HG03097 (cell line): Measurements from ENCODE around the gene PATE2.

Source experiments
- ATAC-seq: cut with Tn5 transposase; IDR thresholded peaks from one replicate; pipeline ENCODE4 v1.9.1; 2021; ENCODE audit not compliant: unreplicated experiment, low FRiP score

The PATE2 gene

DNA sequence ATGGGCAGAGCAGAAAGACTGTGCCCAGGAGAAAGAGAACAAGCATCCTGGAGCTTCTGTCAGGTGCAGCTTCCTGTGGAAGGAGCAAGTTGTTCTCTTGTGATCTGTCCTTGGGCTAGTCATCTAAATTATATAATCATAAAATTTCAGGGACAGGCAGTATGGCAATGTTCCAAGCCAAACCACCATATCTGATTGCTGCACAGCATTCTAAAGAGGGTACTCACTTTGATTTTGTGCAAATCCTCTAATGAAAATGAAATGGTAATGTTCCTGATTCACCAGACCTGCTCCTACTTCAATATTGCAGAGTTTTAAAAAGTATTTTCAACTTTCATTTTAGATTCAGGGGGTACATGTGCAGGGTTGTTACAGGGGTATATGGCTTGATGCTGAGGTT is at the start of gene PATE2:
PATE2 (minus strand) TSS at position 101 of the 400 bp plus-strand sequence; CDS start at position 46, 55 bp downstream.
- ATAC-seq: no peak

DNA sequence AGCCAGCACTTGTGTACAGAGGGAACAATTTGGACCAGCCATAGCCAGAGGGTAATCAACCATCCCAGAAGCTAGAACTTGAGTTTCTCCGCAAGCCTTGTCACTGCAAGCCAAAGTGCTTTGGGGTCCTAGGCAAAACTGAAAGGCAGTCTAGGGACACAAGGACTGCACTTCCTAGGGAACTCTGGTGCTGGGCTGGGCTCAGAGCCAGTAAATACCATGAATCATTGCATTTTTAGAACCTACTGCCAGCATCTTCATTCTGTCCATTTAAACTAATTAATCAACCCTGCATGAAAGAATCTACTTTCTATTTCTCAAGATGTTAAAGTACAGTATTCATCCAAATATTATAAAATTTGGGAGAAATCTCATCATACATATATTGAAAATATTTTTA is 29.3 kb upstream of the PATE2 start:
- ATAC-seq: no peak

DNA sequence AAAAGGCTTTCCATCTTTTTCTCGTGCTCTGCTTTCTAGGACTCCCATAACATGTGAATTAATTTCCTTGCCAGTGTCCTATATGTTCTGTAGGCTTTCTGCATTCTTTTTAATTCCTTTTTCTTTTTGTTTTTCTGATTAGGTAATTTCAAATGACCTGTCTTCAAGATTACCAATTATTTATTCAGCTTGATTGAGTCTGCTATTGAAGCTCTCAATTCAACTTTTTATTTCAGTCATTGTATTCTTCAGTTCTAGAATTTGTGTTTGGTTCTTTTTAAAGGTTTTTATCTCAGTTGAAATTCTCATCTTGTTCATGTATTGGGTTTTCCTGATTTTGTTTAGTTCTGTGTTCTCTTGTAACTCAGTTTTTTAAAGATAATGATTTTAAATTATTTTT is 23.8 kb upstream of the PATE2 start:
- ATAC-seq: no peak

- ATAC-seq: no peak
Observed at GRCh38 chr11:125799808-125800207, 21.2 kb upstream of the PATE2 start.

DNA sequence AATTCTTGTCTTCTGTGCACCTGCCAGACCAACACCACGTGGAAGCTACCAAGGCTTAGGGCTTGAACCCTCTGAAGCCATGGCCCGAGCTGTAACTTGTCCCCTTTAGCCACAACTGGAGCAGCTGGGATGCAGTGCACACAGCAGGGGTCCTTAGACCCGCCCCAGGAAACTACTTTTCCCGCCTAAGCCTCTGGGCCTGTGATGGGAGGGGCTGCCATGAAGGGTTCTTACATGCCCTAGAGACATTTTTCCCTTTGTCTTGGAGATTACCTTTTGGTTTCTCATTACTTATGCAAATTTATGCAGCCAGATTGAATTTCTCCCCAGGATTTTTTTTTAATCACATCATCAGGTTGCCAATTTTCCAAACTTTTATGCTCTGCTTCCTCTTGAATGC is 19.0 kb upstream of the PATE2 start:
- no peak for ATAC-seq

GRCh38 chr11:125790825-125791224 is 12.2 kb upstream of the PATE2 start:
- ATAC-seq: no peak

DNA sequence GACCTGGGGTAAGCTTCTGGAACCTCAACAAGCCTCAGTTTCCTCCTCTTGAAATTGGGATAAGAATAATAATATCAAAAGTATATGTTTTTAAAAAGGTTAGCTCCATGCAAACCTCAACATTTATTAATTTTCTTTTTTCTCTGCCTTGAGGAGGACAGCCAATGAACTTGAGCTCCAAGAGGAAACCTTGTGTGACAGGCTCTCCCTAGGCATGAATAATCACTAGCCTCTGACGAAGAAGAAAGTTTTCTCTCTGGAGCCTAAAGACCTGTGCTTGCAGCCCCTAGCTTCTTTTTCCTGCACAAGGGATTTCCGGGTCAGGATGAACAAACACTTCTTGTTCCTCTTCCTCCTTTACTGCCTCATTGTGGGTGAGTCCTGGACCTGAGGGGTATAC is 9.2 kb upstream of the PATE2 start, which contains the start of gene PATE3:
PATE3 (plus strand) TSS at position 301 of the 400 bp plus-strand sequence; CDS start at position 326, 25 bp downstream.
- no peak for ATAC-seq

DNA sequence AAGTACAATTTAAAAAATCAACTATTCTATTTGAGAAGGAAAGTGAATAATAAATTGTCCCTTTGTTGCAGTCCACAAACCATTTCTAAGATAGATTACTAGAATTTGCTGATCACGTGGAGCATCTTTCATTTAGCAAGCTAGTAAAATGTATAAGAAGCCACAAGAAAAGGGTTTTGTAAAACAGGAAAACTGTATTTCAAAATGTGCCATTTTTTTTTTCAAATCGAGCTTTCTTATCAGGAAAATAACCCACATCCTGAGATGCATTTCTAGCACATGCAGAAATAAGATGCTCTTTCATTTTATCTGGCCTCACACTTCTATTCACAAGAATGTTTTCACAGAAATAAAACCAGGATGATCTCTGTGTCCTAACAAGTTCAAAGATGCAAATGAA is 6.0 kb upstream of the PATE2 start:
- ATAC-seq: no peak

DNA sequence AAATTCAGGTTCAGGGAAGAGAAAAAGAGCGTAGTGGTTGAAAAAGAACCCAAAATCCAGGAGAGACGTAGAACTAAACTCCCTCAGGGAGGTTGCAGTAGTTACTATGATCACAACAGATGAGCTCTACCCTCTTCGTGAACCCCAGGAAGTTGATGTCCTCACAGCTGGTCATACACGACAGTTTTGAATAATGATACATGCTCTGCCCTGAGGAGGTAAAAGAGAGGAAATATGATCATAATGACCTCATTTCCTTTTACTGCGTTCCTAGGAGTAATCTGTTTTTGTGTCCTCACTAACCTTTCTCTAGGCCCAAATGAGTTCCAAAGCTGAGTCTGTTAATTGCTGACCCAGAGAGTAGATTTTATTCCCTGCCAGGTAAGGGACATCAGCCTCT is 1.3 kb downstream of the PATE2 start:
- ATAC-seq: no peak

DNA sequence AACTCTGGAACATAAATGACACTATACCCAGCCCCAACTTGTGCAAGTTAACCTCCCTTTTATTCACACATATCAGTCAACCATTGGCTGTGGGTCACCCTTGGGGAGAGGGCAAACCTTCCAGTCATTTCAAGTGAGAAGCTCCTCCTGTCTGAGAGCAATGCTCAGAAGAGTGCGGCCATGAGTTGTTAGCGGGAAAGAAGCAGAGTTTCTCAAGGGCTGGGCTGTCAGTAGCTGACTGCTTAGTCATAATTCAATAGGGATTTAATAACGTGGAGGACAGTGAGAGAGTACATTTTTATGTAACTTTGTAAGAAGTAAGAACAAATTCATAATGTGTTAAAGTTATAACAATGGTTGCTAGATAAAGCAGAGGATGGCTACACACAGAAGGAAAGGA is 5.1 kb downstream of the PATE2 start:
- ATAC-seq: no peak

- ATAC-seq: no peak
Observed at GRCh38 chr11:125772834-125773505, 5.7 kb downstream of the PATE2 start.

GRCh38 chr11:125770583-125770982 is 8.0 kb downstream of the PATE2 start:
- ATAC-seq: no peak

GRCh38 chr11:125768336-125769046 is 10.1 kb downstream of the PATE2 start:
- no peak for ATAC-seq

GRCh38 chr11:125766251-125766650 is 12.4 kb downstream of the PATE2 start:
- ATAC-seq: no peak

GRCh38 chr11:125763483-125763882 is 15.1 kb downstream of the PATE2 start:
- no peak for ATAC-seq

- ATAC-seq: no peak
Observed at GRCh38 chr11:125762445-125762844, 16.2 kb downstream of the PATE2 start.

DNA sequence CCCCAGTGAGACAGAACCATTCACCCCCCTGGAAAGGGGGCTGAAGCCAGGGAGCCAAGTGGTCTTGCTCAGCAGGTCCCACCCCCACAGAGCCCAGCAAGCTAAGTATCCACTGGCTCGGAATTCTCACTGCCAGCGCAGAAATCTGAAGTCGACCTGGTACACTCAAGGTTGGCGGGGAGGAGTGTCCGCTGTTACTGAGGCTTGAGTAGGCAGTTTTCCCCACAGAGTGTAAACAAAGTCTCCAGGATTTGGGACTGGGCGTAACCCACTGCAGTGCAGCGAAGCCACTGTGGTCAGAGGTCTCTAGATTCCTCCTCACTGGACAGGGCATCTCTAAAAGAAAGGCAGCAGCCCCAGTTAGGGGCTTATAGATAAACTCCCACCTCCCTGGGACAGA is 22.6 kb downstream of the PATE2 start:
- no peak for ATAC-seq

GRCh38 chr11:125750629-125751028 is 28.0 kb downstream of the PATE2 start:
- ATAC-seq: no peak

- no peak for ATAC-seq
Observed at GRCh38 chr11:125745979-125746378, 32.6 kb downstream of the PATE2 start, which contains the start of gene PATE1. Gene PATE1 (plus strand): TSS chr11:125746279. CDS start chr11:125746305, 26 bp downstream.

- no peak for ATAC-seq
Observed at GRCh38 chr11:125743681-125744080, 34.9 kb downstream of the PATE2 start.

GRCh38 chr11:125740617-125741016 is 38.0 kb downstream of the PATE2 start:
- ATAC-seq: no peak

GRCh38 chr11:125728969-125729368 is 49.7 kb downstream of the PATE2 start:
- no peak for ATAC-seq
